Body of pancreas (tissue), 4 donors: ENCODE measurements around the gene ALG11. TPM values are rescaled to one million over a fixed set of nuclear protein-coding genes. Genes with fewer than 3 reads are reported as not detected.
"Not testable (repeated sequence)": the region's sequence is repeated elsewhere in the genome, so short reads cannot be mapped to it uniquely, and the experiment has no call there.

Source experiments
- ATAC-seq: fragments of 150-250 bp; one replicate; pipeline ENCODE4 v1.9.1; 2016
- DNase-seq, 4 donors: peaks; one replicate each; pipeline ENCODE4 v3.0.0-alpha.2; 2019
- H3K27ac ChIP-seq, 4 donors: fragments of 200-600 bp; sonication (generic); 1 replicate in 3 of 4; 2 replicates in 1 of 4; pipeline versions ENCODE4 v1.5.1 to v1.6.1; 2016 to 2019; ENCODE audit warnings: mild to moderate bottlenecking in 1 of 4, mixed read lengths in 1 of 4, moderate library complexity in 1 of 4
- H3K27me3 ChIP-seq, 2 donors: fragments of 200-600 bp; sonication (generic); one replicate each; pipeline ENCODE4 v1.6.0; 2016; ENCODE audit warnings: mild to moderate bottlenecking in 1 of 2
- H3K36me3 ChIP-seq, 2 donors: fragments of 200-600 bp; sonication (generic); replicated peaks in 1 of 2; 2 replicates each; pipeline ENCODE4 v1.5.1; 2016; ENCODE audit warnings: low read depth in 2 of 2; ENCODE audit not compliant: insufficient read depth in 1 of 2
- H3K4me1 ChIP-seq: fragments of 200-600 bp; sonication (generic); one replicate; pipeline ENCODE4 v1.6.0; 2016
- H3K4me3 ChIP-seq, 2 donors: fragments of 200-600 bp; sonication (generic); 1 replicate in 1 of 2; 2 replicates in 1 of 2; pipeline ENCODE4 v1.5.1; 2016 to 2019
- H3K9me3 ChIP-seq, 3 donors: fragments of 200-600 bp; sonication (generic); 1 replicate in 2 of 3; 2 replicates in 1 of 3; pipeline ENCODE4 v1.5.1; 2016
- CTCF ChIP-seq, 7 experiments: fragments of 450-650 bp in 4 of 7; fragments of 200-600 bp in 3 of 7; sonication (generic) in 3 of 7; IDR thresholded peaks; one replicate each; pipeline ENCODE4 v1.5.1; 2016 to 2019; ENCODE audit warnings: antibody characterized with exemption in 7 of 7
- POLR2A ChIP-seq, 3 donors: fragments of 450-650 bp; IDR thresholded peaks; one replicate each; pipeline ENCODE4 v1.6.1; 2016; ENCODE audit warnings: antibody characterized with exemption in 3 of 3, mild to moderate bottlenecking in 2 of 3
- WGBS, 2 donors: methylation state at CpG; one replicate each; pipeline ENCODE4 v1.1.5; 2017; 5-methylcytosine and 5-hydroxymethylcytosine counted together
- intact Hi-C: fragments of 100-400 bp; cut with DNase I; formaldehyde crosslinking; loops from one replicate; pipeline ENCODE4 v1.15.1; 2023
- total RNA-seq, 2 donors: library from RNA; depleted of rRNA; stranded (reverse); fragments of >200 nt; gene quantifications; one replicate each; pipeline ENCODE4 v1.1.0, GENCODE V29; 2016

ALG11 gene
- total RNA-seq, 2 donors from 2014 or later: 9.2 to 16.1 TPM

- 62 to 82% methylated on average over 5 of the region's 5 CpGs for WGBS, 2 donors
- Histone ChIP-seq H3K9me3 (no peaks in the 10 kb centered on the region), H3K27me3 (no peaks in the 10 kb centered on the region), H3K36me3 (no peaks in the 10 kb centered on the region), H3K4me3 (no peak overlapping the region), H3K27ac (no peak overlapping the region), H3K4me1 (no peaks in the 10 kb centered on the region)
- ATAC-seq (peak; percentile 78), DNase-seq (peak in 3 of 4 donors; percentile 21 to 37 (median 31))
- TF ChIP-seq POLR2A (IDR thresholded peaks at IDR 0.05) (no peak), CTCF (IDR thresholded peaks at IDR 0.05) (no peak)
- intact Hi-C loops: no loop called here
These were observed 33.2 kb upstream of the ALG11 start for GRCh38 chr13:51978796-51979556.

- Histone ChIP-seq H3K27me3 (no peaks in the 10 kb centered on the region), H3K27ac (no peak overlapping the region), H3K4me3 (no peak overlapping the region), H3K36me3 (no peaks in the 10 kb centered on the region), H3K9me3 (no peaks in the 10 kb centered on the region), H3K4me1 (no peaks in the 10 kb centered on the region)
- 71 to 75% methylated on average over 4 of the region's 4 CpGs for WGBS, 2 donors
- ATAC-seq (no peak), DNase-seq (no peak)
- no peak for TF ChIP-seq CTCF (IDR thresholded peaks at IDR 0.05)
- TF ChIP-seq POLR2A (IDR thresholded peaks at IDR 0.05): no peak
- intact Hi-C loops: no loop called here
These were observed 31.3 kb upstream of the ALG11 start for GRCh38 chr13:51980908-51981307.

GRCh38 chr13:51981355-51981754, 30.8 kb upstream of the ALG11 start:
- intact Hi-C loops: no loop called here

GRCh38 chr13:51983292-51983691, 28.9 kb upstream of the ALG11 start:
- H3K27ac ChIP-seq, intact Hi-C loops, H3K4me3 ChIP-seq, H3K27me3 ChIP-seq, DNase-seq, ATAC-seq, H3K4me1 ChIP-seq, H3K9me3 ChIP-seq, H3K36me3 ChIP-seq: not testable (repeated sequence)
- 71% methylated on average over 1 of the region's 3 CpGs; no CpG with 5 or more reads in 1 of the 2 donors for WGBS, 2 donors

More at GRCh38 chr13:51981355-51981754, 30.8 kb upstream of the ALG11 start:
- DNase-seq: no peak
- Histone ChIP-seq H3K4me1 (no peaks in the 10 kb centered on the region), H3K27ac (no peak overlapping the region), H3K36me3 (no peaks in the 10 kb centered on the region), H3K27me3 (no peaks in the 10 kb centered on the region), H3K4me3 (no peak overlapping the region), H3K9me3 (no peaks in the 10 kb centered on the region)
- TF ChIP-seq POLR2A (IDR thresholded peaks at IDR 0.05) (no peak), CTCF (IDR thresholded peaks at IDR 0.05) (no peak)
- ATAC-seq: no peak
- 84 to 93% methylated on average over 4 of the region's 4 CpGs for WGBS, 2 donors

GRCh38 chr13:51984904-51985303, 27.3 kb upstream of the ALG11 start:
- H3K4me1 ChIP-seq, H3K27ac ChIP-seq, ATAC-seq, H3K9me3 ChIP-seq, intact Hi-C loops, H3K36me3 ChIP-seq, DNase-seq, H3K4me3 ChIP-seq, H3K27me3 ChIP-seq: not testable (repeated sequence)
- WGBS, 2 donors: 89 to 90% methylated on average over 4 of the region's 4 CpGs
